Astrocyte (in vitro differentiated cells and primary cell): ENCODE results near the gene MRPL40.

Experiments used
- CTCF ChIP-seq: IDR thresholded peaks from 2 replicates; pipeline ENCODE4 v1.5.1; 2011; ENCODE audit warnings: low read depth, mild to moderate bottlenecking, inconsistent platforms, low read length, moderate library complexity; ENCODE audit not compliant: insufficient read depth
- EZH2 ChIP-seq: IDR thresholded peaks from 2 replicates; pipeline ENCODE4 v1.6.1; 2012; ENCODE audit warnings: mild to moderate bottlenecking, low read length, inconsistent platforms; ENCODE audit not compliant: insufficient read depth

GRCh38 chr22:19460036-19460435 lies 27.7 kb downstream of the MRPL40 start:
- no peak for TF ChIP-seq CTCF
- no peak for TF ChIP-seq EZH2
